Parathyroid adenoma (tissue), 2 donors: Measurements from ENCODE around the gene CAPZB.
A peak's percentile ranks its signal among the peaks of the same experiment; 100 is the strongest.

Experiments used
- H2AFZ ChIP-seq: fragments of 300-600 bp; sonication (generic); one replicate; pipeline ENCODE4 v1.7.0; 2017; ENCODE audit warnings: antibody characterized with exemption, mild to moderate bottlenecking
- H3K27ac ChIP-seq: fragments of 300-600 bp; sonication (generic); one replicate; pipeline ENCODE4 v1.7.0; 2017
- H3K27me3 ChIP-seq: fragments of 300-600 bp; sonication (generic); one replicate; pipeline ENCODE4 v1.7.0; 2017; ENCODE audit warnings: low read length; ENCODE audit not compliant: control insufficient read depth, insufficient read depth
- H3K36me3 ChIP-seq: fragments of 300-600 bp; sonication (generic); one replicate; pipeline ENCODE4 v1.7.0; 2017; ENCODE audit warnings: low read length; ENCODE audit not compliant: control insufficient read depth, insufficient read depth
- H3K4me1 ChIP-seq: fragments of 300-600 bp; sonication (generic); one replicate; pipeline ENCODE4 v1.7.0; 2017; ENCODE audit warnings: control low read depth
- H3K4me2 ChIP-seq: fragments of 300-600 bp; sonication (generic); one replicate; pipeline ENCODE4 v1.7.0; 2017; ENCODE audit warnings: low read length
- H3K4me3 ChIP-seq: fragments of 300-600 bp; sonication (generic); one replicate; pipeline ENCODE4 v1.7.0; 2017; ENCODE audit warnings: low read depth, low read length
- H3K79me2 ChIP-seq: fragments of 300-600 bp; sonication (generic); one replicate; pipeline ENCODE4 v1.7.0; 2017; ENCODE audit warnings: control low read depth
- H3K9ac ChIP-seq: fragments of 300-600 bp; sonication (generic); one replicate; pipeline ENCODE4 v1.7.0; 2017; ENCODE audit warnings: mild to moderate bottlenecking
- H3K9me3 ChIP-seq: fragments of 300-600 bp; sonication (generic); one replicate; pipeline ENCODE4 v1.7.0; 2017; ENCODE audit warnings: low read length; ENCODE audit not compliant: control insufficient read depth
- CTCF ChIP-seq: fragments of 300-600 bp; sonication (generic); IDR thresholded peaks from one replicate; pipeline ENCODE4 v1.7.0; 2017; ENCODE audit warnings: antibody characterized with exemption, mild to moderate bottlenecking
- donor health status: primary hyperparathyroidism.

The CAPZB gene

GRCh38 chr1:19345391-19345790 is 139.9 kb downstream of the CAPZB start:
- Histone ChIP-seq H3K79me2 (no peaks in the 10 kb centered on the region), H3K36me3 (no peaks in the 10 kb centered on the region), H3K27me3 (no peaks in the 10 kb centered on the region), H3K27ac (no peak overlapping the region), H3K4me1 (no peaks in the 10 kb centered on the region), H3K9me3 (no peaks in the 10 kb centered on the region), H3K4me3 (no peak overlapping the region), H3K9ac (no peak overlapping the region), H2AFZ (no peak overlapping the region), H3K4me2 (no peak overlapping the region)
- no peak for TF ChIP-seq CTCF

GRCh38 chr1:19344831-19345230 is 140.5 kb downstream of the CAPZB start:
- no peak overlapping the region for H3K9ac ChIP-seq

GRCh38 chr1:19344372-19344810 is 140.9 kb downstream of the CAPZB start:
- no peaks in the 10 kb centered on the region for H3K36me3 ChIP-seq
- no peaks in the 10 kb centered on the region for H3K4me1 ChIP-seq
- no peaks in the 10 kb centered on the region for H3K9me3 ChIP-seq
- no peak overlapping the region for H3K27ac ChIP-seq
- peak; percentile 61 for TF ChIP-seq CTCF
- no peak overlapping the region for H2AFZ ChIP-seq
- H3K79me2 ChIP-seq = no peaks in the 10 kb centered on the region
- H3K9ac ChIP-seq = no peak overlapping the region
- H3K4me3 ChIP-seq = no peak overlapping the region
- H3K4me2 ChIP-seq = no peak overlapping the region
- H3K27me3 ChIP-seq = no peaks in the 10 kb centered on the region

More at GRCh38 chr1:19344831-19345230, 140.5 kb downstream of the CAPZB start:
- H3K79me2 ChIP-seq = no peaks in the 10 kb centered on the region
- H3K4me3 ChIP-seq = no peak overlapping the region
- H3K27ac ChIP-seq = no peak overlapping the region
- H3K4me2 ChIP-seq = no peak overlapping the region
- H2AFZ ChIP-seq = no peak overlapping the region
- H3K36me3 ChIP-seq = no peaks in the 10 kb centered on the region
- no peaks in the 10 kb centered on the region for H3K27me3 ChIP-seq
- H3K9me3 ChIP-seq = no peaks in the 10 kb centered on the region
- H3K4me1 ChIP-seq = no peaks in the 10 kb centered on the region
- TF ChIP-seq CTCF = no peak

- Histone ChIP-seq H3K27me3 (no peaks in the 10 kb centered on the region), H3K4me3 (no peak overlapping the region), H3K79me2 (no peaks in the 10 kb centered on the region), H3K9ac (no peak overlapping the region), H3K36me3 (no peaks in the 10 kb centered on the region), H3K9me3 (no peaks in the 10 kb centered on the region), H3K4me2 (no peak overlapping the region), H3K4me1 (no peaks in the 10 kb centered on the region), H3K27ac (no peak overlapping the region), H2AFZ (no peak overlapping the region)
- TF ChIP-seq CTCF = no peak
These were observed 141.6 kb downstream of the CAPZB start for GRCh38 chr1:19343617-19344350.
